NK-92 (cell line): Measurements from ENCODE around the gene SNX30.

Experiments used
- DNase-seq: peaks from one replicate; lab custom pipeline; 2025; ENCODE audit not compliant: unreplicated experiment; lab: John Stamatoyannopoulos, UW

SNX30 gene

DNA sequence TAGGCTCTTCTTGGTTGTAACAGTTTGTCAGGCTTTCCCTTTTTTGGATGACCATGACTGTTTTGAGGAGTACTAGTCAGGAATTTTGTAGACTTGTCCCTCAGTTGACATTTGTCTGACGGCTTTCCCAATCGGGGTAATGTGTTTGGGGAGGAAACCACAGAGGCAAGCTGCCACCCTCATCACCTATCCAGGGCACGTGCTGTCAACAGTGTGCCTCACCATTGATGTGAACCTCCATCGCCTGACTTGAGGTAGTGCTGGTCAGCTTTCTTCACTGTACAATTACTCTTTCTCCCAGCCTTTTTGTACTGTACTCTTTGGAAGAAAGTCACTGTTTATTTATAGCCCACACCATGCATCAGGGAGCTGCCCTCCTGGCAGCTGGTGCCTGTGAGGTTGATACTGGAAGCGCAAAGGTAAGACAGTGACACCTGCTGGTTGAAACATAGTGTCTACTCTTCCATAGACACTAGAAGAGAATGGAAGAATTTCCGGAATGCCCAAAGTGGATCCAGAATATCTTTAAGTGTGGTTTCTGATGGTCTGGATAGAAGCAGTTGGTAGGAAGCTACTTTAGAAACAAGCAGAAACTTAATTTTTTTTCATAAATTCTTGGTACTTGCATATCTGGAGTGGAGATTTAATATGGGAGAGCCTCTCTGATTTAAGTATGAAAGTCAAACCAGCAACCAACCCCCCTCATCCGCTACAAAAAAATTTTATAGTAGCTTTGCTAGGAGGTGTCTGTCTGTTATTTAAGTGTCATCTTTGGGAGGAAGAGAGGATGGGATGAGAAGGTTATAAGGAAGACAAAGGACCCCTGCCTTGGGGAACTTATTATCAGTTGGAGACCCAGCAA is 69.3 kb downstream of the SNX30 start:
- DNase-seq: no peak

DNA sequence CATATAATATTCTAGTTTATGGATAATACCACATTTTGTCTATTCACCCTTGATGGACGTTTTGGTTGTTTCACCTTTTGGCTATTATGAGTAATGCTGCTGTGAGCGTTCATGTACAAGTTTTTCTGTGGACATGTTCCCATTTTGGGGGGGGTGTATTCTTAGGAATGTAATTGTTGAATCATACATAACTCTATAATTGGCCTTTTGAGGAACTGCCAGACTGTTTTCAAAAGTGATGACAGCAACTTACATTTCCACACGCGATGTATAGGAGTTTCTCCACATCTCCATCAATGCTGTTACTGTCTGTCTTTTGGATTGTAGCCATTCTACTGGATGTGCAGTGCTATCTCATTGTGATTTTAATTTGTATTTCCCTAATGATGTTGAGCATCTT is 70.3 kb downstream of the SNX30 start:
- DNase-seq: no peak

DNA sequence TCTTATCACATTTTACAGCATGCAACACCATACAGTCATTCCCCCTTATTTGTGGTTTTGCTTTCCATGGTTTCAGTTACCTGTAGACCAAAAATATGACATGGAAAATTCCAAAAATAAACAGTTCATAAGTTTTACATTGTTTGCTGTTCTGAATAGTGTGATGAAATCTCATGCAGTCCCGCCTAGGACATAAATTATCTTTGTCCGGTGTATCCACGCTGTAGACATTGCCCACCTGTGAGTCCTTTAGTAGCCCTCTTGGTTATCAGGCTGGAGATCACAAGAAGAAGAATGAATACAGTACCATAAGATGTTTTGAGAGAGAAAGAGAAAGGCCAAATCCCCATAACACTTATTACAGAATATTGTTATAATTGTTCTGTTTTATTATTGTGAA is 72.1 kb downstream of the SNX30 start:
- DNase-seq: no peak

DNA sequence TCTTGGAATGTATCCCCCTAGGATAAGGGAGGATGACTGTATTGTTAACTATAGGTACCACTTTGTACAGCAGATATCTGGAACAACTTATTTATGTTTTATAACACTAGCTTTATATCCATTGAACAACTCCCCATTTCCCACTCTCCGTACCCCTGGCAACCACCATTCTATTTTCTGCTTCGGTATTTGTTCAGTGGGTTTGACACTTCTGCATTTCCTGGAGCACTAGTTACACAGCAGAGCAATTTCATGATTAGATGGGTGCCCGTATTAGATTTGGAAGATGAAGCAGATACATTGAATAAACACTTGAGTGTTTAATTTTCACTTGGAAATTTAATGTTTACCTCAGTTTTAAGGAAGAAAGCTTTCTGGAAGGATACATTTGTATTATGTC is 72.7 kb downstream of the SNX30 start:
- no peak for DNase-seq

DNA sequence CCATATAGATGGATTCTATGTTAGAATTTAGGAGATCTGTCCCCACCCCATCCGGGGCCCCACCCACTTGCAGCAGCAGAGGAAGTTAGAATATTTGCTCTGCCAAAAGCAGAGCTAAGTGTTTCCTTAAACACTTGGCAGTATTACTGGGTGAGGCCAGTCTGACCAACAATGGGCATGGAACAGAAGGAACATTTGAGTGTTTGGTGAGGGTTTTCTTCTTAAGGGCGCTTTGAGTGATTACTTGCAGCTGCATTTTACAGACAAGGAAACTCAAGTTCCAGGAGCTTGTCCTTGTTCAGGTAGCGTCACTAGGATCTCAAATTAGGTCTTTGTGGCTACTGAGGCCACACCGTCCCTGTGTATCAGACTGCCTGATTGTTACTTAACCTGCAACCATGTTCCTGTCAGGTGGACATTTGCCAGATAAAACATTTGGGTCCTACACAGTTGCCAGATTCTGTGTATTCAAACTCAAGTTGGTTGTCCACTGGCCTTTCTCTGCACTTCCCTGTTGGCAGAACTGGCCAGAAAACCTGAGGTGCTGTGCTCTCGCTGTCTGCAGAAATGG is 80.8 kb downstream of the SNX30 start:
- DNase-seq: no peak

DNA sequence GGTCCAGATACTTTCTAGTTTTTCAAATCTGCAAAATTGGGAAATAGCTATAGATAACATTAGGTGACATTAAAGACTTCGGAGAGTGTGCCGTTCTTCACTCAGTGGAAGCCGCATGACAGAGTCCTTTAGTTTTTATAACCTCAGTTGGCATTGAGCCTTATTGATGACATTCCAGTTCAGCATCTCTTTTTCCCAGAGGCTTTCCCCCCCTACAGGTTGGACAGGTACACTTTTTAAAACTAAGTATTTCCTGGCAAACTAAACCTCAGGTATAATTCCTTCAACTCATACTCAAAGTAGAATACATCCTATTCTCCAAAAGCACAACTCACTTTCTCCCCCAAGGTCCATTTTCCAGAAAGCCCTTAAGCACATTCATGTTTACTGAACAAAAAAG is 81.4 kb downstream of the SNX30 start:
- no peak for DNase-seq

DNA sequence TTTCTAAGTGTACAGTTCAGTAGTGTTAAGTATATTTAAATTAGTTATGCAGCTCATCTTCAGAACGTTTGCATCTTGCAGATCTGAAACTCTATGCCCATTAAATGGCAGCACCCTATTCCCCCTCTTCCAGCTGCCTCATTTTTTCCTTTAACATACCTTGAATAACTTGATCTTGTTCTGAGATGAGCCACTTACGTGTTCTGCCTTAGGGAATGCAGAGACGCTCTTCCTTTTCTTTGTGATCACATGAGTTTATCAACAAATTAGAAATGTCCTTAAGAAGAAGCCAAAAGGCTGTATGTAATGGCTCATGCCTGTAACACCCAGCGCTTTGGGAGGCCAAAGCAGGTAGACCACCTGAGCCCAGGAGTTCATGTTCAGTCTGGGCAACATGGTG is 82.5 kb downstream of the SNX30 start:
- no peak for DNase-seq

DNA sequence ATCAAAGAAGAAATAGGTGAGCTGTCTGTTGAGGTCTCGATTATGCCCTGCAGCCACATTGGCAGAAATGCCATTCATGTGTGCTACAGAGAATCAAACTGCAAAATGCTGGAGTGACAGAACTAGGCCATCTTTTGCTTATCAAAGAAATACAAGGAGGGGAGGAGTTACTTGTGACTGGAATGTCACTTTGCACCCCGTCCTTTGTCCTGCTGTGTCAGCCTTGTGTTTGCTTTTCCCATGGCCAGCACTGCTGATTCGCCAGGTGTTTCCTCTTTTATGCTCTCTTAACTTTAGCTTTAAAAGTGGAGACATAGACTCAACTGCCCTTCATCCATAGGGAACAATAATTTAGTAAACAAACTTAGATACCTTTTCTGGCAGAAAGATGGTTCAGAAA is 85.8 kb downstream of the SNX30 start:
- no peak for DNase-seq

DNA sequence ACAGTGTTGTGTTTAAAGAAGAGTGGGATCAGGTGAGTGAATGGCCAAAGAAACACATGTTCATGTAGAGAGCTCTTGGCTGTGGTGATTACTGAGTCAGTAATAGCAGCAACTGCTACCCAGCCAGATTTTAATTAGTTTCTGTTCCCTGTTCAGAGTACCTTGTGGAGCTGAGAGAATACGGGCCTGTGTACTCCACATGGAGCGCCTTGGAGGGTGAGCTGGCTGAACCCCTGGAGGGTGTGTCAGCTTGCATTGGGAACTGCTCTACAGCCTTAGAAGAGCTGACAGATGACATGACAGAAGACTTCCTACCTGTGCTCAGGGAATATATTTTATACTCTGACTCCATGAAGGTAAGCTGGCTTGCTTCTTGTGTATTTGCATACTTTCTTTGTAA is 87.8 kb downstream of the SNX30 start:
- no peak for DNase-seq

DNA sequence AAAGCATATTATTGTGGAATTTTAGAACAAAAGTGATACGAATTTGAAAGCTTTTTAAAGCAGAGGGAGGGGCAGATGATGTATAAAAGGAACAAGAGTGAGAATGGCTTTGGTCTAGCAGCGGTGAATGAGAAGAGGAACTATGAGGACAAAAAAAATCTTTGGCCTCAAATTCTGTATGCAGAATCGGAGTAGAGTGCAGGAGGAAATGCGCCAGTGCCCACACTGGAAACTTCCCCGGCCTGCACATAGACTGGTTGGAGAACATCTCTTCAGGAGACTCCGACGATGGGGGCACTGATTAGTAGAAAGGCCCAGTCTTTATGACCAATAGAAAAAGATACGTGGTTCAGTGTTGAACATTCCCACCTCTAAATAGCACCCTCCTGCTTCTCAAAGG is 88.8 kb downstream of the SNX30 start:
- DNase-seq: no peak

DNA sequence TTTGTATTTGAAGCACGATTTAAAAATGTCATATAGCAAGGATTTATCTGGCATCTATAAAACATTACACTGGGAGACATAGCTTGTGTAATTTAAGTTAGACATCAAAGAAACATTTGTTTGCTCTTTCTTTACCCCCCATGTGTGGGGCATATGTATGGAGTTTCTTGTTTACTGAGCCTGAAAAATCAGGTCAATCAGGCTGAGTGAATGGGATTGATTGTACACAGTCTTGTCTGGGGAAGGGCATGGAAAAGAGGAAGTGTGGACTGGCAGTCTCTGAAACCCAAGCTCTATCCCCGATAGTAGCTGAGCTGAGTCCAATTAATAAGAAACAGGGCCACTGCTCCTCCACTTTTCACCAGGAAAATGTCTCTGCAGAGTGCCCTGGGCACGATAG is 90.7 kb downstream of the SNX30 start:
- DNase-seq: no peak

DNA sequence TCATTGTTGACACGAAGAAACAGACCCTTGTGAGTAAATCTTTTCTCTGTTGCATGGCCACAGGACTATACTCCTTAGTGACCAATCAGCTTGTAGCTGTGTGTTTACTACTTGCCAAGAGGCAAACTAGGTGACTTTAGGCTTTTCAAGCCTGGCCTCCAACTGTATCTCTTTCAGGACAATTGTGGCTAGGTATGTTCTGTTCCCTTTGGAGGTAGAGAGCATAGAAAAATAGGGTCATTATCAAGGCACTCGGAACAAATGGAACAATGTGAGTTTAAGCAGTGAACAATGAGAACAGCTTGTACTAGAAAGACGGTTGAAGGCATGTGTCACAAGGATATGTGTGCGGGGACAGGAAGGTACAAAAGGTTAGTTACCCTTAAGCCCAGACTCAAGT is 92.0 kb downstream of the SNX30 start:
- DNase-seq: no peak

DNA sequence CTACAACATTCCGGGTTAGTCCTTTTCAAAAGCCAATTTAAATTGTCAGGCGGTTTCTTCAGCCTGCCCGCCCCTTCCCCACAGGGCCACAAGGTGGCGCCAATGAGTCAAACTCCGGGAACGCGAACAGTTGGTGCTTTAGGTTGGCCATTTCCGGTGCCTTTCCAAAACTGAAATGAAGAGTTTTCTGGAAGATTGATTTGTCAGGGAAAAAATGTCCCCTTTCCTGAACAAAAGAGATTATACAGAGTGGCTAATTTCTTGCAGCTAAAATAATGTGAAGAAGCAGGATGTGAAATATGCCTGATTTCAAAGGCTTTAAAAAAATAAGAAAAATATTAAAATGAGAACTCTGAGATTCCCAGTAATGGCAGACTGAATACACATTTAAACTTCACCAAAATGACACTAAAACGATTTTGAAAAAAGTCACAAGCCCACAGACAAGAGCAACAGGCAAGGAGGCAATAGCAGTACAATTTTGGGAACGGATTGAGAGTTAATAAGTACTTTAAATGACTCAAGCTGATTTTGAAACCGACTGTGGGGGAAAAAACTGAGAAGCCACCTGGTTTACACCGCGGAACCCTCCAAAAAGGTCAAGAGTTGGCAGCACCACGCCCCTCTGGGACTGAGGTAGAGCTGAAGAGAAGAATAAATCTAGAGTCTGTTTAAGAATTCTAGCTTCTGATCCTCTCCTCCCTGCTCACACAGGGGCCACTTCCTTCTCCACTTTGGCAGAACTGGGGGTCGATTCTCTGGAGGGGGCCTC is 94.4 kb downstream of the SNX30 start:
- DNase-seq: no peak

DNA sequence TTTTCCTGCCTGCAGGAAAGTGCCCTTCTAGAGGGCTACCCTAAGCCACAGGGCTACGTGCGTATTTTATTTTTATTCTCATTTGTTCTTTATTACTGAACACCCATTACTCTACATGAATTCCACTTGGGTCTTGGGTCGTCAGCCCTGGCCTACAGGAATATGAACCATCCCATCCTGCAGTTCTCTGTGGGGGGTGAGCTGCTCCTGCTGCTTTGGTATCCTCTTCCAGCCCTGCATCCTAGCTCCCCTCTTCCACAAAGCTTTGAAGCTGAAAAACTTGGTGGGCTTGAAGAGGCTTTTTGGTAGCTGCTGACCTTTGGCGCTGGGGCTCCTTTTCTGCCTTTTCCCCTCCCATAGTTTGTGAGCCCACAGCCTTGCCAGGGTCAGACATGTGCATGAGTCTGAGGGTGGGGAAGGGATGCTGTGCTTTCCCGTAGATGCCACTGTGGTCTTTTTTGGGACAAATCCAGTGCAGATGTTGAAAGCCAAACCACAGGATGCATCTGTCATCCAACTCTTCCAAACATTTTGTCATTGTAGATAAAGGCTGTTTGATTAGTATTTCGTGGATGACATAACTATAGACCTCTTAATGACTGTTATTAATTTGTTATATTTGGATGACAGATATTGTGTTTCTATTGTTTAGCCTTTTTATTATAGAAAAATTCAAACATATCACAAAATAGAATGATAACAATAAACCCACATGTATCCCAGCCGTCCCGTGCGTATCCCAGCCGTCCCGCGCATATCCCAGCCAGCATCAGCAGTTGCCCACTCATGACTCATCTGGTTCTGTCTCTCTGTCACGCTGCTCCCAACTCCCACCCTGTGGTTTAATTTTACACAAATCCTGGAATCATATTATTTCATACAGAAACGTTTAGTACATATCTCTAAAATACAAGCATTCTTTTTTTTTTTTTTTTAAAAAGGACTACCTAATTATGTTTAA is 96.2 kb downstream of the SNX30 start:
- no peak for DNase-seq

DNA sequence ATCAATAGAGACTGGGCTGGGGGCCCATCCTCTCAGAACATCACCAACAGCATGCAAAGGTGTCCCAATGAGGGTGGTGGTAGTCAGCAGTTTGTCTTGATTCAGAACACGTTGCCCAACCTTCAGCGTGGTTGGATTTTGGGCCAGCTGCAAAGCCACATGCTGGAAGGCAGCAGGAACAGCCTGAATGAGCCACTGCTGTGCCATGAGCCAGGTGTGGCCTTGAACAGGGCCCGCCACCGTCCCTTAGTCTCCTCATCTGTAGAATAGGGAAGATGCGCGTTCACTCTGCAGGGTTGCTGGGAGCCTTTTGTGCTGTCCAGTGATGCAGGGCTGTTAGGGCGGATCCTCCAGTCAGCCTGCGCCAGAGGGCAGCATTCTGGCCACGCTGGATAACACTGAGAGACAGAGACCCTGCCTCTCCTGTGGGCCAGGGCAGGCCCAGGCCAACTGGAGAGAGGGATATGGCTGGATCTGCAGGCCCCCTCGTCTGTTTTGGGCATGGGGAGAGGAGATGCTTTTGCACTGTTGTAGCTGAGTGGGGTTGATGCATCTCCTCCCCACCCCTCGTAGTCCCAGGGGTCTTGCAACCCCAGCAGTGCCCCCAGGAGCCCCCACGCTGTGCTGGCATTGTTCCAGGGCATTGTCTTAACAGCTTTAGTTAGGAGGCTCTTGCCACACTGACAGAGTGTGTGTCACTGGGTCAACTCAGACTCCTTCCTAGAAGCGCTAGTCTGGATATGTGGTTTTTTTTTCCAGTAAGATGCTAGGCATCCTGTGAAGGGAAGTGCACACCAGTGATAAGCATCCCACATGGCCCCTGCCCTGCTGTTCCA is 98.0 kb downstream of the SNX30 start:
- no peak for DNase-seq

DNA sequence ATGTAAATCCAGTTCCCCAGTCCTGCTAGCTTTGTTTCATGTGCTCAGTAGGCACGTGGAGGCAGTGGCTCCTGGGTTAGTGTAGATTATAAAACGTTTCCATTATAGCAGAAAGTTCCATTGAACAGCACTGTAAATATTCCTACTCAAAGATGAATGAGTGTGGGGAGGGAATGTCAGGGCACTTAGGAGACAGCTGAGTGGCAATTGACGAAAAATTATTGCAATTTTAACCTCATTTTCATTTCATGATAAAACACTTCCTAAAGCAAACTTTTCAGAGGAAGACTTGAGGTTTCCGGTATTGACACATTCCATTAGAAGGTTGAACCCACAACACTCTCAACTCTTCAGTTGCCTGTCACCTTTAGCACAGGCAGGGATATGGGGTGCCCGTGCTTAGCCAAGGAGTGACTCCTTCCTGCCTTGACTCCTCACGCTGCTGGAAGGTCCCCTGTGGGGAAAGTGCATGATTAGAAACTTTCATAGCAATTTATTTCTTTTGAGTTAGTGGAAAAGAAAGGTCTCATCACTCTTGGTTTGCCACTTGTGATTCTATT is 98.9 kb downstream of the SNX30 start:
- no peak for DNase-seq

DNA sequence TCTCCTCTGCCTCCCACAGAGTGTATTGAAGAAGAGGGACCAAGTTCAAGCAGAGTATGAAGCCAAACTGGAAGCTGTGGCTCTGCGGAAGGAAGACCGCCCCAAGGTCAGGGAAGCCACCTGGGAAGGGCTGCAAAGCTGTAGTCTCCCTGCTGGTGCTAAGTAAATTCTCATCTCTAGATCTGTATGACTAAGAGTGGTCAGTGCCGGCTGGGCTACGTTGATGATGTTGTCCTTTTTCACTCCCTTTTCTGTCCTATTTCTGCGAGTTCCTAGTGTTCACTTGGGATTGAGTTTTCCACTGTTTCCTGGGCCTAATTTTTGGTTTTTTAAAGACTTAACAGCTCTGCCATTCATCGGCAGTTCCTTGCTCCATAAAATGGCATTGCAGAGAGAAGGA is 100.3 kb downstream of the SNX30 start:
- no peak for DNase-seq

DNA sequence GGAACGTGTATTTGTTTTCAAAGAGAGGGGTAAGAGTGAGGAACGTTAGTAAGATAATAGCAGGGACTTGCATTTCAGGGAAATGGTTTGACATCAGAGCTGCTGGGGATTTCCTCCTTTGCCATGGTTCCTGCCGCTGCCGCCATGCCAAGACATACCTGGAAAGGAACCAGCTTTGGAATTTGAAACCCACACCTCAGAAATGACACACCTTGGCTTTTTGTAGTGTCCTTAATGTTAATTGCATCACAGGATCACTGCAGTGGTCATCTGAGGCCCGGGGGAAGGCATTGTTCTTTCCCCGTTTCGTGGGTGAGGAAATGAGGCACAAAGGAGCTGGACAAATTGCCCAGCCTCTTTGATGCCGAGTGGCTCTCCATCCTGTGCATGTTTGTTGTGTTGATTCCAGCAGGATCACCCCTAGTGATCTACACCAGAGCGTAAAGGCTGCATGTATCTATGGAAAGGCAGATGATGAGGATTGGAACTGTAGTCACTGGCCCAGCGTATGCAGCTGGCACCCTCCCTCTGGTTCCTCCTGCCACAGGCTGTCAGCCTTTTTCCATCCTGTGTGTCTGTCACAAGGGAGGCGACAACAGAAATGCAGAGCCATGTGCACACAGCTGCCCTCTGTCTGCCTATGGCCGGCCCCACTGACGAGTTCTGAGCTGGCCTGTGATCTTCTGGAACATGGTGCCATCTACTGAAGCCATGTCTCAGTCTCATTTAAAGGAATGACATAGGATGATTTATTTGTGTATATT is 102.4 kb downstream of the SNX30 start:
- no peak for DNase-seq
